Occipital lobe (tissue), 2 donors: ENCODE measurements around the gene PRKCA. TPM values are rescaled to one million over a fixed set of nuclear protein-coding genes. Genes with fewer than 3 reads are reported as not detected.

Experiments used
- DNase-seq: peaks from one replicate; lab custom pipeline; 2025; lab: John Stamatoyannopoulos, UW
- total RNA-seq: library from RNA; depleted of rRNA; stranded (reverse); fragments of >200 nt; gene quantifications from one replicate; pipeline ENCODE4 v1.2.3, GENCODE V29; 2014

PRKCA gene
- total RNA-seq, 1 donor from 2014 or later, result 29.9 TPM

GRCh38 chr17:66734186-66734943 lies 432.0 kb downstream of the PRKCA start:
- no peak for DNase-seq

- DNase-seq, result no peak
These were observed 435.1 kb downstream of the PRKCA start for GRCh38 chr17:66737524-66737923.

GRCh38 chr17:66738301-66738700 lies 435.9 kb downstream of the PRKCA start:
- DNase-seq, result no peak

GRCh38 chr17:66739553-66739952 lies 437.1 kb downstream of the PRKCA start:
- DNase-seq, result no peak

- no peak for DNase-seq
These were observed 437.8 kb downstream of the PRKCA start for GRCh38 chr17:66740226-66740625.

- DNase-seq, result no peak
These were observed 441.1 kb downstream of the PRKCA start for GRCh38 chr17:66743511-66743910.

GRCh38 chr17:66746736-66747135 lies 444.3 kb downstream of the PRKCA start:
- DNase-seq, result no peak

- no peak for DNase-seq
These were observed 445.3 kb downstream of the PRKCA start for GRCh38 chr17:66747578-66748275.

- DNase-seq, result no peak
These were observed 446.2 kb downstream of the PRKCA start for GRCh38 chr17:66748578-66748977.

- DNase-seq, result no peak
These were observed 446.9 kb downstream of the PRKCA start for GRCh38 chr17:66749217-66749832.

GRCh38 chr17:66750116-66750515 lies 447.7 kb downstream of the PRKCA start:
- no peak for DNase-seq

GRCh38 chr17:66750781-66751543 lies 448.5 kb downstream of the PRKCA start:
- DNase-seq, result no peak

- no peak for DNase-seq
These were observed 449.4 kb downstream of the PRKCA start for GRCh38 chr17:66751771-66752170.

GRCh38 chr17:66752411-66752810 lies 450.0 kb downstream of the PRKCA start:
- no peak for DNase-seq

- DNase-seq, result no peak
These were observed 450.9 kb downstream of the PRKCA start for GRCh38 chr17:66753126-66753920.

- DNase-seq, result no peak
These were observed 452.9 kb downstream of the PRKCA start for GRCh38 chr17:66755101-66755943.

- no peak for DNase-seq
These were observed 453.5 kb downstream of the PRKCA start for GRCh38 chr17:66755944-66756290.

GRCh38 chr17:66760324-66760723 lies 457.9 kb downstream of the PRKCA start:
- DNase-seq, result no peak

GRCh38 chr17:66762276-66762675 lies 459.9 kb downstream of the PRKCA start:
- DNase-seq, result no peak

GRCh38 chr17:66763056-66763455 lies 460.6 kb downstream of the PRKCA start:
- DNase-seq, result no peak
